HepG2 (cell line): Measurements from ENCODE around the gene ATG2B.

Experiments
- HDAC6 ChIP-seq: fragments of 200-600 bp; sonication (generic); IDR thresholded peaks from 2 replicates; pipeline ENCODE4 v1.7.0; 2017; ENCODE audit warnings: mild to moderate bottlenecking, antibody characterized with exemption, low read length, low read depth
- TF ChIP-seq, protein P1 (sequence below): sonication (generic); formaldehyde crosslinking; IDR thresholded peaks from 2 replicates; pipeline ENCODE4 v1.4.0; 2020; ENCODE audit warnings: missing genetic modification reagents, mild to moderate bottlenecking, borderline replicate concordance

DNA sequence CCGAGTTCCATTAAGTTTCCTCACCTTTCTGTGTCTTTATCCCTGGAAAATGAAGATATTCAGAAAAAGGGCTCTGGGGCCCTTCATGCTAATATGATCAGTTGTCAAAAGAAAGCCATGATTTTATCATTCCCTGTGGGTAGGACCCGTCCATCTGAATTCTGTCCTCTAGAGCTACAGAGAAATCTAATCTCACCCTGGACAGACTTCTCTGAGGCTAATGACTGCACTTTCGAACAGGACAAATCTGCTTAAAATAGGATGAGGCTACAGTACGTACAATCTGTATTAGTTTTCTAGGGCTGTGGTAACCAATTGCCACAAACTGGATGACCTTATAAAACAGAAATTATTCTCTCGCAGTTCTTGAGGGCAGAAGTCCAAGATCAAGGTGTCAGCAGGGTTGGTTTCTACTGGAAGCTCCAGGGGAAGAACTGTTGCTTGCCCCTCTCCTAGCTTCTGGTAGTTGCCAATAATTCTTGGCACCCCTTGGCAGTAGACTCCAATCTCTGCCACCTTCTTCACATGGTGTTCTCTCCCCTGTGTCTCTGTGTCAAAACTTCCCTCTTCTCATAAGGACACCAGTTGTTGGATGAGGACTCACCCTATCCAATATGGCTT is 30.0 kb upstream of the ATG2B start:
- TF ChIP-seq HDAC6 = no peak
- TF ChIP-seq, protein P1, sequence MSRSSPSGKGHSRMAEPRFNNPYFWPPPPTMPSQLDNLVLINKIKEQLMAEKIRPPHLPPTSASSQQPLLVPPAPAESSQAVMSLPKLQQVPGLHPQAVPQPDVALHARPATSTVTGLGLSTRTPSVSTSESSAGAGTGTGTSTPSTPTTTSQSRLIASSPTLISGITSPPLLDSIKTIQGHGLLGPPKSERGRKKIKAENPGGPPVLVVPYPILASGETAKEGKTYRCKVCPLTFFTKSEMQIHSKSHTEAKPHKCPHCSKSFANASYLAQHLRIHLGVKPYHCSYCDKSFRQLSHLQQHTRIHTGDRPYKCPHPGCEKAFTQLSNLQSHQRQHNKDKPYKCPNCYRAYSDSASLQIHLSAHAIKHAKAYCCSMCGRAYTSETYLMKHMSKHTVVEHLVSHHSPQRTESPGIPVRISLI (CRISPR knock-in tag) = no peak
